ENCODE results near the gene TMEM272.

The TMEM272 gene

DNA sequence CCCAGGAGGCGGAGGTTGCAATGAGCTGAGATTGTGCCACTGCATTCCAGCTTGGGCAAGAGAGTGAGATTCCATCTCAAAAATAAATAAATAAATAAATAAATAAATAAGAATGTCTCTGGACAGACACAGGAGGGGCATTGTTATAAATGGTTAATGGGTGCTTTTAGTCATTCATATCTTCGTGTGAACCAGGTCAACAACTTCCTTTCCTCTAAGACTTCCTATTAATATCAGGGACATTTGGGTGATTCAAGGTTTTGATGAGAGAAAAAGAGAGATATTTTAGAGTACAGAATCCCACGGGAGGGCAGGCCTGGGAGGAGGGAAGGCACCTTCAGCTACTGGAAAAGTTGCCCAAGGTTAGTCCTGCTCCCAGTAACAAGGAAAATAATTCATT, 64.9 kb downstream of the TMEM272 start:
- DNase-seq (ENCODE audit: low spot score) = no peak

DNA sequence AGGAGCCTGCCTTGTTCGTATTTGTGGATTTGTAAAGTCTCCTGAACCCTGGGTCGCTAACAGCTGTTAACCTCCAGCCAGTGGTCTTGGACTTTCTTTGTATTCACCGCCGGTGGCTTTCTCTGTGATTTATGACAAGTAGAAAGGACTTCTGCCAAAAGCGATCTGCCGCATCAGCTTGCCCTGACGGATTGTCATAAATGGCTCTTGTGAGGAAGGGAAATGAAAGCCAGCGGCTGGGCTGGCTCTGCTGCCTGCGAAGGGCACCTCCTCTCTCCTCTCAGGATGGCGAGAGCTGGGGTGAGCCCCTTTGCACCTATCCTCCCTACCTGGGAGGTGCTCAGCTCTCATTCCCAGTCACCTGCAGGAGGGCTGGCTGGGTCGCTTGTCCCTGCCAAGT, 66.6 kb downstream of the TMEM272 start:
- no peak for DNase-seq (ENCODE audit: low spot score)

DNA sequence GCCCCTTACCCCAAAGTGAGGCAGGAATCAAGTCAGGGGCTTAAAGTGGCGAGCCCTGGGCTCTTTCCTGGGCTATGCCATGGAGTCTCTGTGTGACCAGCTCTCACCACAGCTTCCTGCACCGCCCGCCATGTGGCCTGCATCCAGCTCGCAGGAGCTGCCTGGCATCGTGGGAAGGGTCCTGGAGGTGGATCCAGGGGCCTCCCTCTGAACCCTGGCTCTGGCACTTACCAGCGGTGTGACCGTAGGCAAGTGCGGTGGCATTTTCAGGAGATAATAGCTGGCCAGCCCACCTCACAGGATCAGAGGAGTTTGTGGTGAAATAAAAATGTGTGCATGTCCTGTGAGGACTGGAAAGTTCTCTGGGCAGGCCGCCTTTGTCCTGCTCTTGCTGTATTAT, 67.1 kb downstream of the TMEM272 start:
- no peak for DNase-seq (ENCODE audit: low spot score)

DNA sequence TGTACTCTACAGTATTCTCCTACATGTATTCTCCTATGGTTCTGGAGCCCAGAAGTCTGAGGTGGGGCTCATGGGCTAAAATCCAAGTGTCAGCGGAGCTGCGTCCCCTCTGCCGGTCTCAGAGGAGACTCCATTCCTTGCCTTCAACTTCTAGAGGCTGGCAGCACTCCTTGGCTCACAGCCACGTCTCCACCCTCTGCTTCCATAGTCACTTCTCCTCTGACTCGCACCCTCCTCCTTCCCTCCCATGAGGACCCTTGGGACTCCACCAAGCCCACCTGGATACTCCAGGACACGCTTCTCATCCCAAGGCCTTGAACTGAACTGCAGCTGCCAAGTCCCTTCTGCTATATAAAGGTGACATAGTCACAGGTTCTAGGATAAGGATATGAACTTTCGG, 68.8 kb downstream of the TMEM272 start:
- no peak for DNase-seq (ENCODE audit: low spot score)

DNA sequence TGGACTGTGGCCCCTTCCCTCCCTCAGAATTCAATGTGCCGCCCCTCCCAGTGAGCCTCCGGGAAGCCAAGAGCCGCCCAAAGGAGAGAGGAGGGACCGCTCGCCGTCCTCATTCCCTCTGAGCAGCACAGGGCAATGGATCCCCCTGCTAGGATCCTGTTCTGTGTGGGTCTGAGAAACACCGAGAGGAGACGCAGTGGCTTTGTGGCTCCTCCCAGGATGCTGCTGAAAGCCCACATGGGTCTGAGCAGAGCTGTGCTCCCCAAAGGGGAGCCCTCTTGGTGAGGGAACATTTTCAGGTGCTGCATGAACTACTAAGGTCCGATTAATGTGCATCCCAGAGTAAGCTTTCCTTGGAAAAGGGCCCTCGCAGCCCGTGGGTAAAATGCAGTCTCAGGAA, 71.5 kb downstream of the TMEM272 start:
- no peak for DNase-seq (ENCODE audit: low spot score)

DNA sequence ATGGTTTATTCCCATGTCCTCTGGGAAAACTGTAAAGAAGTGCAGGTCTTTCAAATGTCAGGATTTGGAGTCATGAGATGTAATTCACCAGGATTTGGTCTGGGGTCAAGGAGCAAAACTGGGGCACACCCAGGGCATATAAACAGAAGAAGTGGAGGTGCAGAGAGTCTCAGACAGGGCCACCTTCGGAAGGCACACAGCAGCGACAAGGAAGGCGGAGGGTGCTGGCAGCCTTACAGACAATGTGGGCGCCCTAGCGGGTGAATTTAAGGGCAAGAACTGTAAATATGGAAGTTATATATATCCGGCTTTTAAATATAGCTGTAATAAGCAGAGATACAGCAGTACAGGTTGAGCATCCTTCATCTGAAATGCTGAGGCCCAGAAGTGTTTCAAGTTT, 72.2 kb downstream of the TMEM272 start:
- DNase-seq (ENCODE audit: low spot score) = no peak

DNA sequence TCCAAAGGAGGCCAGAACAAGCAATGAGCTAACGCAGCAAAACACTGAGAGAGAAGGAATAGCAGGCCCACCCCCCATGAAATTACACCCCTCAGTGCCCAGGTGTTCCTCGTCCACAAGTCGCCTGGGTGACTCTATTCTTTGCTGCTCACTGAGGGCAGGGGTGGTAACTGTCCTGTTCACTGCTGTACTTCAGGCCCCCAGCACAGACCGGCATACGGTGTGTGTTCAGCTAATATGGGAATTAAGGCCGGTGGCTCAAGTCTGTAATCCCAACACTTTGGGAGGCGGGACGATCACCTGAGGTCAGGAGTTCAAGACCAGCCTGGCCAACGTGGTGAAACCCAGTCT, 72.9 kb downstream of the TMEM272 start:
- no peak for DNase-seq (ENCODE audit: low spot score)

DNA sequence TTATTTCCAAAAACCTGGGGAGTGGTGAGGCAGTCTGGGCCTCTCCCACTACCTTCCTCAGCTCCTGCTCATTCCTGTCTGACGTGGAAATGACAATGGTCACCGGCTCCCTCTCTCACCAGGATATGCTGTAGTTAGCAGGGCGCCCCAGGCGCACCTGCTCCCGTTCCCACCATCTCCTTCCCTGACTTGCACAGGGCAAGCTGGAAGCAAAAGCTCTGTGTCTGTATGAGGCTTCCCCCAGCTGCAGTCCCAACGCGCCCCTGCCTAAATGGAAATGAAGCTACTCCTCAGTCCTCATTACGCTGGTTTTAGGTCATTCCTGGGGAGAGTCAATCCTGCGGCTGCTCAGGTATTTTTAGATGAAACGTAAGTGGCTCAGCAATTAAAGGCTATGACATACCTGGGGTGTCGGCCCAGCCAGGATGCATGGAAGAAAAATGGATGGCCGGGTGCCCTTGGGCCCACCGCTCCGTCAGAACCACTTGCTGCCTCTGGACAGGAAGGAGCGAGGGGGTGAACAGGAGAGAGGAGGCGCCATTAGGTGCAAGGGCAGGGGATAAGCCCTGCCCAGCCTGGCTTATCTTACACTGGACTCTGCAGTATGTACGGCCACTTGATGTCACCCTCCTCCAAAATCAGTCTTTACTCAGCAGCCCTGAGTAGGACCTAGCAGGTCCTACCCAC, 73.4 kb downstream of the TMEM272 start:
- DNase-seq (ENCODE audit: low spot score) = no peak

DNA sequence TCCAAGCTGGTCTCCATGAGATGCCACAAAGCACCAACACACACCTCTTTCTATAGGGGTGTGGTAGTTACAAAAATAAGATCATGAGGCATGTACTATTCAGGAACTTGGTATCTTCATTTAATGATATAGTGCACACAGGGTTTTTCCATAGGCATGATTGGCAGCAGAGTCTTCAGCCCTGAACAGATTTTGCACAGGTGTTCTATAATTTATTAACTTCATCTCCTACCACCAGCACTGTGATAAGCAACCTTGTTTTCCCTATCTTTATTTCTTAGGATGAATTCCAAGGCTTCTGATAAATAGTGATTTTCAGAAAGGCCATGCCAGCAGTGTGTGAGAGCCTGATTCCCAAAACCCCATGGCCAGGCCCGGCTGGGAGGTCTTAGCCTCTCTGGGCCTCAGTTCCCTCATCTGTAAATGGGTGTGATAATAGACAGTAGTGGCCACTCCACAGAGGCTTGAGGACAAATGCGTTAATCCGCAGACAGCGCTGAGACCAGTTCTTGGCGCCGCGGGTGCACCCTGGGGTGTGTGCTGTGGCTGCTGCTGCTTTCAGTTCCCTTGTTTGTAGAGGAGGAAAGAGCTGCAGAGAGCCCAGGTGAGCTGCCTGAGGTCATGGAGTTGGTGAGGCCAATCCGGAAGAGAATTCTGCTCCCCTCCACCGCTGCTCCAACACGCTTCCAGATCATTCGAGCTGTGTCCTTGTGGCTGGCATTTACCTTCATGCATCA, 74.1 kb downstream of the TMEM272 start:
- no peak for DNase-seq (ENCODE audit: low spot score)

DNA sequence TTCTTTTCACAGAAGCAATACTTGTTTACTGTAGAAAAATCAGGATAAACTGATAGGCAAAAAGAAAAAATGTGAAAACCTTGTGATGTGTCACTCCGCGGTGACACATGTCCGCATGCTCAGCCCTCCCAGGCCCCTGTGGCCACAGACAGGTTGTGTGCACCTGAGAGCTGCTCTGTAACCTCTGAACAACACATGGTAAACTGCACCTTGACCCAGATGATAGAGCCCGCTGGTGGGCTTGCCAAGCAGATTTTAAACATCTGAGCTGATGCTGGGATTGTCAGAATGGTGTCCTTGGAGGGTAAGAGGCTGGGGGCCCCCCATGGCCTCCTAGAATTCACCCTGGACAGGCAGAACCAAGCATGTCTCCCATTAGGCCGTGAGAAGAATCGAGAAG, 74.8 kb downstream of the TMEM272 start:
- no peak for DNase-seq (ENCODE audit: low spot score)

DNA sequence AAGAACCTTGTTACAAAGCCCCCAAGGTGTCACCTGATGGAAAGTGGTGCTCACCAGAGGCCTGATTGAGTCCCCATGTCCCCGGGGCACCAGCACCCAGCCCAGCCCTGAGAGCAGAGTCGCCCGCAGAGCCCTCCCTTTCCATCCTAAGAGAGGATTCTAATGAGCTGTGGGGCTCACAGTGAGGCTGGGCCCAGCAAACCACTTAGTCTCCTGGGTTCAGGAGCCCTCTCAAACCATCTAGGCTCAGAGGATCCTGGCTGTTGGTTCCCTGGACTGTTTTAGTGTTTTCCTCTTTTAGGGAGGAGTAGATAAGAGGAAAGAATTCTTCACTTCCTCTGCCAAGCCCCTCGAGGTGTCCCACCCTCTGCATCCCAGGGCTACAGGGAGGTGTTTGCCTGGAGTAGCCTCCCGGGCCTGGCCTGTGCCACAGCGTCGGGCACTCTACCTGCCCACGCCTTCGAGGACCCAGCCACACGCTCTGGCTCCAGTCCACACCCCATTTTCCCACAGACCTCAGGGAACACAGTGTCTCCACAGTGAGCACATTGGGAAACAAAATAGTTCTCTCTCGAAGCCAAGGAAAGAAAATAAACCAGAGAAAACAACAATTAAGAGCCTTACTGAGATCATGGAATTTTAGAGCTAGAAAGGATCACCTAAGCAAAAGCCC, 75.4 kb downstream of the TMEM272 start:
- no peak for DNase-seq (ENCODE audit: low spot score)

DNA sequence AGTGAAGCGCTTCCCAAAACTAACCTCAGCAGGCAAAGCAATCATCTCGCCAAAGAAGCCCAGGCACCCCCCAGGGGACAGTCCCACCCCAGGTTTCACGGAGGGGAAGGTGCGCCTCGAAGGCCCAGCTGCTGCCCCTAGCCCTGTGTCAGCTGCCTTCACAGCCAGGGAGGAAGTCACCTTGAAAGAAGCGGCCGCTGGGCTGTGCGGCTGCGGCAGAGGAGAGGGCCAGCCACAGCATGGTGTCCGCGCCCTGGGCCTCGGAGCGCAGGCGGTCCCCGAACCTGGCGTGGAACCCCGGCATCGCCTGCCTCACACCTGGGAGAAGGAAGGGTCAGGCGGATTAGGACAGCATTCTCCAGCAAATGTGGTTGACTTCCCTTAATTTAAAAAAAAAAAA, 76.0 kb downstream of the TMEM272 start:
- DNase-seq (ENCODE audit: low spot score) = no peak

DNA sequence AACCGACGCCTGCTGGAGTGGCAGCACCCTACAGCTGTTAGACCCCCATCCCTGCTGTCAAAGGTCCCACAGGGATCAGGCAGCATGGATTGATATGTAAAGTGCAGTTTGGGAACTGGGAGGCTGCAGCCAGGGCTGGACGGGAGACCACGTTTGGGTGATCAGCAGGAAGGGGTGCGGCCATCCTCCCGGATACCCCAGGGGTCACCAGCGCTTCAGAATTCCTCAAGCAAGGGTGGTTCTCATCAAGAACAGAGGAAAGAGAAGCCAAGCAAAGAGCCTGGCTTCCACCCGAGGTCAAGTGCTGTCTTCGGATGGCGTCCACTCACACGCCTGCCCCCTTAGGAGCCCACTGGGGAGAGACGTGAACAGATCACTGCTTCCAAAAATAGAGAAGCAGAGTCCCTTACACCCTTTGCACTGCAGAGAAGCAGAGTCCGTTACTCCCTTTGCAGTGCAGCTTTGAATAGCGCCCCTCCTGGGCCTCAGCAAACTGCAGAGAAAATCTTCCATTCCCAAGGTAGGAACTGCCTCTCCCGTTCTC, 76.5 kb downstream of the TMEM272 start:
- DNase-seq (ENCODE audit: low spot score) = no peak

DNA sequence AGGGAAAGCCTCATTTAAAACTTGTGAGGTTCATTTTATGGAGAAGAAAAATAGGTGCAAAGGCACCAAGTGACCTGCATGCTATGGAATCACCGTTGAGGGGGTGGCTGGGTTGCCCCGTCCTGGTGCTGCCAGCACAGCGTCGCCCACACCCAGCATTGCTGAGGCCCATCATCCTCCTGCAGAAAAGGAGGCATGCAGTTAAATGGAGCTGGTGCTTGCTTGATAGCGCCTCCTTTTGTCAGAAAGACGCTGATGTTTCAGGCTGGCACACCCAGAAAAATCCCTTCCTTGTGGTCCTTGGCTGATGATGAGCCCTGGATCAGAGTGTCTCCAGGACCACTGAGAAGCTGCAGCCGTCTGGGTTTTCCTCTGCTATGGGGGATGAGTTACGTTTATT, 77.9 kb downstream of the TMEM272 start:
- DNase-seq (ENCODE audit: low spot score) = no peak

DNA sequence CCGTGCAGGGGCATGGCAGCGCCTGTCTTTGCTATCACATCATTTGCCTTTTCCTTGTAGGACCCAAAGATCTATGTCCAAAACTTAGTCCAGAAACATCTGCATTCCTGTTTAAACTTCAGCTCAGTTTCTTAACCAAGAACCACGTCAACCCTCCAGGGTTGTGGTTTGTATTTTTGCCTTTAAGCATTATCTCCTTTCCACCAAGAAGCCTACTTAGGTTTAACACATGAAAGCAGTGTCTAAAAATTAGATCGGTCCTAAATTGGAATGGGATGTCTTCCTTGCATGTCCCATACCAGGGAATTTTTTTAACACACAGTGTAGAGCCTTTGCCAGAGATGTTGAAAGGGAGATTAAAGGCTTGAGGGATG, 79.8 kb downstream of the TMEM272 start:
- no peak for DNase-seq (ENCODE audit: low spot score)

DNA sequence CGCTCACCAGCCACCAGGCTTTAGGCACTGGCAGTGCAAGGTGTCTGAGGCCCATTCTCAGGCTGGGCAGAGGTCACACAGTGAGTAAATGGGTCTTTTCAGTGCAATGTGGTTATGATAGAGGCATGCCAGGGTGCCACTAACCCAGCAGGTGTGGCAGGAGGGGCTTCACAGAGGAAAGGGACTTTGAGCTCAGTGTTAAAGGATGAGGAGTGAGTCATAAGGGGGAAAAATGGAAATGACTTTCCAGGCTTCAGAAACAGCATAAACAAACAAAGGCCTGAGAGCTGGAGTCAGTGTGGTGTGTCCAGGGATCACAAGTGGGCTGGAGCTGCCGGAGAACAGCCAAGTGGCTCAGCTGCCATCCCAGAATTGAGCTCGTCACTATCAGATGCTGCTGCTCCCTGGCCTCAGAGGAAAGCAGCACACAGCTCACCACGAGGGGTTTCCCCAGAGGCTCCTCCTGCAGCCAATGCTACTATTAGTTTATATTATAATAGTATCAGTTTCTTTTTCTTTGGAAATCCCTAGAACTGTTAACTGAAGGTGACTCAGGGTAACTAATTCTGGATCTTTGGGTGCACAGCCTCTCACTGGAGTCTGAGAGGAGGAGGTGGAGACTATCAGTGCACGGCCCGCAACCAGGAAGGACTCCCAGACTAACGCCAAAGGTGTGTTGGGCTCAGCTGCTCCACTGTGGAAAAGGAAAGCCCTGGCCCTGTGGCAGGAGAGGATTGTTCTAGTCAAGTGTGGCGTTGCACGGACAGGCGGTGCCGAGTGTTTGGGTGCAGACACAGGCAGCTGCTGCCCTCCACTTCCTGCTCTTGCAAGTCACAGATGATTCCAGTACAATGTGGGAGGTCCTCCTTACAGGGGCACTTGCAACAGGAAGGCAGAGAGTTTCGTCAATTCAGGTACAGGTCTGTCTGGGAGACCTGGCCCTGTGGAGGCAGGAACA, 80.5 kb downstream of the TMEM272 start:
- no peak for DNase-seq (ENCODE audit: low spot score)

DNA sequence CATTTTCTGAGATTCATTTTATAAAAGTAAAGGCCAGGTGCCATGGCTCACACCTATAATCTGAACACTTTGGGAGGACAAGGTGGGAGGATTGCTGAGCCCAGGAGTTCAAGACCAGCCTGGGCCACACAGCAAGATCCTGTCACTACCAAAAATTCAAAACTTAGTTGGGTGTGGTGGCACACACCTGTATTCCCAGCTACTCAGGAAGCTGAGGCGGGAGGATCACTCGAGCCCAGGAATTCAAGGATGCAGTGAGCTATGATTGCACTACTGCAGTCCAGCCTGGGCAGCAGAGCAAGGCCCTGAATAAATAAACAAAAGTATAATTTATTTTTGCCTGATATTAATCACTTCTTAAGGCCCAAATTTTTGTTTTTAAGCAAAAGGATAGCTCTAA, 81.5 kb downstream of the TMEM272 start:
- no peak for DNase-seq (ENCODE audit: low spot score)

All from hematopoietic multipotent progenitor cell treated with erythropoietin and hydrocortisone succinate and interleukin-3 and kit ligand, for 15 days (in vitro differentiated cells).